ENCODE data around the gene THUMPD3.
A peak's percentile ranks its signal among the peaks of the same experiment; 100 is the strongest.

Gene THUMPD3

DNA sequence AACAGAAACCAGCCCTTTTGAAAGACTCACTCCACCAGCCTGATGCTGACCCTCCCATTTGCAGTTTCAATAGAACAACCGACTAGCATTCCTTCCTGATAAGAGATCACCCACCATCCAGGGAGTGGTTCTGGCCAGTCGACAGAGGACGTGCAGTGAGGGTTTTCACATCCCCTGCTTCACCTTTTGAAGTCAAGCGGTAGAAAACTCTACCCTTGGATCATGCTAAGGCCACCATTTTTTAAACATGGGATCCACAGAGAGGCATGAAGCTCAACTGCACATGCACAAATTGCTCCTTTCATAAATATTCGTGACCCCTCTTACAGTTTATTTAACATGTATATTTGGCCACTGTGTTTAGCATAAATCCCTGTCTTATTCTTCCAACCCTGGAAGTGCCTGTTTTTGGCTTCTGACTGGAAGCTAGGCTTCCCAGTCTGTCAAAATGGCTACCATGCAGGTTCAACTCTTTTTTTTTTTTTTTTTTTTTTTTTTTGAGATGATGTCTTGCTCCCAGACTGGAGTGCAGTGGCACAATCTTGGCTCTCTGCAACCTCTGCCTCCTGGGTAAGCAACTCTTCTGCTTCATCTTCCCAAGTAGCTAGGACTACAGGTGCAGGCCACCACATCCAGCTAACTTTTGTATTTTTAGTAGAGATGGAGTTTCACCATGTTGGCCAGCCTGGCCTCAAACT lies 1.0 kb upstream of the THUMPD3 start:
- no peak for DNase-seq (ENCODE audit: low read depth)

DNA sequence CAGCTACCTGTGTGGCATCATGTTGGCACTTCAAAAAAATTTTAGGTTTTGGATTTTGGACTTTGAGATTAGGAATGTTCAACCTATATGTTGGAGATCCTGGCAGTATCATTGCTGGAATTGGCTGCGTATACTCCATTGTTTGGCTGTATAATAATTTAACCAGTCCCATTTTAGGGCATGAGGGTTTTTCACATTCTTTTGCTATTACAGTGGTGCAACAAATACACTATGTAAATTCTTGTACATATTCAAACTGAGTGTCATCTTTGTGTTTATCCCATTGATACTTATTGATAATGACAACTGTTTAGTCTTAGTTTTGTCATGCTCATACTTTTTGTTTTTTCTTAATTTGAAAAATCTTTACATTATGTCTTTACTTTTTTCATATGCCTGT lies 6.7 kb downstream of the THUMPD3 start:
- no peak for DNase-seq (ENCODE audit: low read depth)

DNA sequence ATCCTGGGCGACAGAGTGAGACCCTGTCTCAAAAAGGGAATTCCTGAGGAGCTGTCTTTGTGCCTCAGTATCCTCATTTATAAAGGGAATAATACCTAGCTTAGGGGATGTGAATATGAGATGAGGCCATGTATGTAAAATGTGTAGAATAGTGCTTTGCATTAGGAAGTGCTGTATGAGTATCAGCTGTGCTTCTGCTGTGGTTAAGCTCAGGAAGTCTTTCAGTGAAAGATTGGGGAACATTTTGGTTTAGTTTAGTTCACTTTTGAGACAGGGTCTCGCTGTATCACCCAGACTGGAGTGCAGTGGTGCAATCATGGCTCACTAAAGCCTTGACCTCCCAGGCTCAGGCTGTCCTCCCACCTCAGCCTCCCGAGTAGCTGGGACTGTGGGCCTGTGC lies 10.6 kb downstream of the THUMPD3 start:
- no peak for DNase-seq (ENCODE audit: low read depth)

DNA sequence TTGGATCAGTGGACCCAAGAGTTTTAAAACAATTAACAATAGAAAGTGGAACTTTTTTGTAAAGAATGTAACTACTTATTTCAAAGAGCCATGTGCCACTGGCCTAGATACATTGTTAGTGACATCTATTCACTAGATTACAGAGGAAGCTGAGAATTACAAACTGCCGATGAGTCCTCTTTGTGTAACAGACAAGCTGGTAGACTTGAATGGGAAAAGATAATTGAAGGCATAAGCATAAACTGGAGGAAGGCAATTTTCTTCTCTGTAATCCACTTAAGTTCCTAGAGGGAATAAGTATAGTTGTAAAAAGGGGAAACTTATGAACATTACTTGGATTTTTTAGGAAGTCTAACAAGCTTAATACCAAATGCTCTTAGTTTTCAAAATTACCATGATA lies 15.1 kb downstream of the THUMPD3 start:
- no peak for DNase-seq (ENCODE audit: low read depth)

DNA sequence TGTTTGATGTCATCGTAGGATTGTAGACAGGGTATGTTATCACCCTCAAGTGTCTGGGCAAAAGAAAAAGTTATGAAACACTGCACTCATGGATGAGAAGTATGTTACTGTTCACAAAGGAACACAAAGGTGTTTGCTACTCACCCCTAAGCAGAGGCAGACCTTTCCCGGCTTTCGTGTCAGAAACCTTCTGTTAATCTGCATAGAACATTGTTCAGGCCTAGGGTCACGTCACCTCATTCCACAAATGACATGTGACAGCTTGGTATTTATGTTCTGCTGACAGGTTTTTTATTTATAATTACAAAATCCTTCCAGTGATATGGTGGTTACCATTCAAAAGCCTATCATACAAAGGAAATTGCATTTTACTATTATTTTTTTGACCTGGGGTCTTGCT lies 16.5 kb downstream of the THUMPD3 start:
- DNase-seq (ENCODE audit: low read depth), result no peak

DNA sequence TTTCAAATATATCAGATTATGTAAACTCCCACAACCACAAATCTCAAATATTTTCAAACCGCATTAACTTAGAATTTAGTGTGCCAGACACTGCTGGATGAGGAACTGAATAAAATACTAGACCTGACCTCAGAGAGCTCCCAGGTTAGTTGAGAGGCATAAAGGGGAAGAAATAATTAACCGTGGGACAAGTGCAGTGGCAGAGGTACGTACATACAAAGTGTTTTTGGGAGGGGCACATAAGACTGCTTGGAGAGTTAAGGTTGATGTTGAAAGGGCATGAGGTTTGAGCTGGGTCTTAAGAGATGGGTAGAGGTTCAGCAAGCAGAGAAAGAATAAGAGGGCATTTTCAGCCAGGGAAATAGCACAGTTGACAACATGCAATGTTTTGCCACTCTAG lies 17.2 kb downstream of the THUMPD3 start:
- no peak for DNase-seq (ENCODE audit: low read depth)

DNA sequence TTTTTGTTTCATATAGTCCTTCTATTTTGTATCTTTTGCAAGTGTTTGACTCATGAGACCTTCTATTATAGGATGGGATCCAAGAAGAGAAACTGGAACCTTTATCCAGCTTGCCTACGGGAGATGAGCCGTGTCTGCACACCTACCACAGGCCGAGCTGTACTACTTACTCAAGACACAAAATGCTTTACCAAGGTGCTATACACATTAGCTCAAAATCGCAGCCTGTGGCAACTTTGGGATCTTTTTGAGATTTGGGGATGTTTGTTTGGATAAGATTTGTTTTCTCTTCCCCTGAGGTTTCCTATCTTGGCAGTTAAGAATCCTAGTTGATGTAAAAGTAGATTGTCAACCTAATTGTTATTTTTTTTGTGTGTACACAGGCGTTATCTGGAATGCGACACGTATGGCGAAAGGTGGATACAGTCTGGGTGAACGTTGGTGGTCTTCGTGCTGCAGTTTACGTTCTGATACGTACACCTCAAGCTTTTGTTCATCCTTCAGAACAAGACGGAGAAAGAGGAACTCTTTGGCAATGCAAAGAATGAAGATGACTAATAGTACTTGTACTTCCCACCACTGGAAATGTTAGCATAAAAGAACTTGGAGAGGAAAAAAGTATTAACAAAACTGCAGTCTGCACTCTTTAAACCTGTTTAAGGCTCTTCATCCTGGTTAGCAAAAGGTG lies 21.4 kb downstream of the THUMPD3 start:
- DNase-seq (ENCODE audit: low read depth), result no peak

DNA sequence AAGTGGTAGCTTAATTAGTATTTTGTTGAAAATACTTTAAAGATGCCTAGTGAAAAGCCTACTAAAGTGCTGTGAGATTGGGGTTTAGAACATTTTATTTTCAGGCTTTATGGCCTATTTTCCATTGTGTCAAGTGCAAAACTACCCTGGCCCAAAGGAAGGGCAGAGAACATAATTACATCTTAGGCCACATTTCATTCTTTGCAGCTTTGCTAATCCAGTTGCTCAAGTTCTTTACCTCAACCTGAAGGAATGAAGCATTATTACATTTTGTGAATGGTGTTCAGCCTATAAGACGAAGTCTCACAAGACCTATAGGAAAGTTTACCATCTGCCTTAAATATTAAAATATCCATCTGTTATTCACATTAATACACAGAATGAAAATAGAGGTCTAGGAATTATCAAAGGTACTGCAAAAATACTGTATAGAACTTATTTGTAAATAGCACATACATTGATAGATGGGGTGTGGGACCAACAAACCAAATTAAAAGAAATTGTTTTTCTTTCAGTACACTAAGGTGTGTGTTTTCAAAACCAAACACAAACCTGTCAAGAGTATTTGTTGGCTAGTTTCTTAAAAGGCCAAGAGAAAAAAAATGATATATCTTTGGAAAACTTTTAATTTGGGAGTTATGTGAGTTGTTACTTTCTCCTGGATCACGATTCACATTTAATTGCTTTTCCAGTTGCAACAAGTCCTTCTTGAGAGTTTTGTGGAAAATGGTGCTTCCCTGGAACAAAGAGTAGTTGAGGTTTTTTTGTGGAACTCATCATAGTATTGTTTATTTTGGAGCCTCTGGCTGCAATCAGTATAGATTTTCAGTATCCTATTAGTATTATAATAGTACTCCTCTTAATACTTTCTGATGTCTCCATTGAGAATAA lies 22.6 kb downstream of the THUMPD3 start:
- DNase-seq (ENCODE audit: low read depth), result no peak

DNA sequence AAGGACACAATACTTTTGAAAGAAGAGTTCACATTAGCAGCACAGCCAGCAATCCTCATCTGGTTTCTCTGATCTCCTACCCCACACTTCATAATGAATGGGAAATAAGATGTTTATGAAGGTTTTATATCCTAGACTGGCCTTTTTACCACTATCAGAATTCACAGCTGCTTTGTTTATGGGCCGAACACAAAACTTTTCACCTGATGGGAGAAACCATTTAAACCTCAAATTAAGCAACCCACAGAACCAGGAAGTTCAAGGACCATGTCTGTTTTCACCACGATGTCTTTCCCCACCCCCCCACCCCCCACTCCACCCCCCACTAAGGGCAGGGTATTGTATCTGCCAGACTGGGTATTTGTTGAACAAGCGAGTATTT lies 23.2 kb downstream of the THUMPD3 start:
- no peak for DNase-seq (ENCODE audit: low read depth)

DNA sequence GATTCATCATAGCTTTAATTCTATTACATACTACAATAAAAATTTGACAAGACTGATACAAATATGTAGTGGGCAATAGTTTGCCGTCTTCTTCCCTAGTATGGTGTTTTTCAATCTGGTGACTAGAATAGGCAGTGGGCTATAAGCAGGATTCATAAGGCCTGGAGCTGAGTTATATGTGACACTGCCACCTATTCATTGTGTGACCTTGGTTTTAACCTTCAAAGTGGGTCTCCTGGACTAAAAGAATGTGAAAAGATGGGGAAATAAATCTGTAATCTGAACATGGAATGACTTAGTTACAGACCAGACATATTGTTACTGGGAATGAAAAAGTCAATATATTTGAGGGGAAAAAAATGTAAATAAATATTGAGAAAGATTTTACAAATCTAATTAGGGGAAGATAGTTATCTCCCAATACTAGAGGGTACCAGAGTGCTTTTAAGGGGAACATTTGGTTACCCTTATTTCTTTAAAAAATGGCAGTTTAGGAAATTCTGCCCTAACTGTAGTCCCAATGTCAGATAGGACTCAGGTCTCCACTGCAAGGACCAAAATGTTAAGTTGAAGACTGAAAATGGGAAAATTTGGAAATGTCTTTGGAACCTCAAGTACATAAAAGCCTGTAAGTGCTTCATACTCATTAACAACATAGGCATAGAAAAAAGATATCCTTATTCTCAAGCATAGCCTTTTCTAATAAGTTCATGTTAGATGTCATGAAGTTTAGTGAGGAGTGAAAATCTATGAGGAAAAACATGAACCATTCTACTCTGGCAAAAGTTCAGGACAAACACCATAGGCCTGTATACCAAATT lies 23.9 kb downstream of the THUMPD3 start:
- DNase-seq (ENCODE audit: low read depth), result no peak

DNA sequence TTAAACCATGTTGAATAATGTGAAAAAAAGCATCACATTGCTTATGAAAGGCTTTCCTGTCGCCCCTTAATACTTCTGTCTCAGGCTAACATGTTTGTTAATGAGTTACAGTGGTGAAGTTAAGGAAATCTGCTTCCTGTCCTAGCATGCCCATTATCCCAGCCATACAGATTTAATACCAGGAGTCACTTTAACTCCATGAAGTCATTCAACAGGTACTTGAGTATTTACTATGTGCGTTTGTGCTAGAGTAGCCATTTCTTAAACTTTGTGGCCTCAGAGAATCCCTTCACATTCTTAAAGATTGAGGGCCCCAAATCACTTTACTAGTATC lies 24.4 kb downstream of the THUMPD3 start:
- no peak for DNase-seq (ENCODE audit: low read depth)

DNA sequence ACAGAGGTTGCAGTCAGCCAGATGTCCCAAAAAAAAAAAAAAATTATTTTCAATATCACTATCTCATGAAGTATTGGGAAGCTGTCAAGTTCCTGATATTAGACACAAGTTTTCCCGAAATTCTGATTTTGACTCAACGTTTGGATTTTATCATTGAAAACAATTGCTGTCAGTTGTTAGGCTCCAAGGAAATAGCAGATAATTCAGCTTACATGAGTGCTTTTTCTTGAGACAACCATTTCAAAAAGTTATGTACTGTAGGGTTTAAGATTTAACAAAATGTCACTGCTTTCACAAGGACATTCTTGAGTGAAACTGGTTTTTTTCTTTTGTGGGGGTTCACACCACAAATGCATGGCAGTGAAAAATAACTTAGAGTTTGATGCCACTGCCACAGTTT lies 25.3 kb downstream of the THUMPD3 start:
- no peak for DNase-seq (ENCODE audit: low read depth)

DNA sequence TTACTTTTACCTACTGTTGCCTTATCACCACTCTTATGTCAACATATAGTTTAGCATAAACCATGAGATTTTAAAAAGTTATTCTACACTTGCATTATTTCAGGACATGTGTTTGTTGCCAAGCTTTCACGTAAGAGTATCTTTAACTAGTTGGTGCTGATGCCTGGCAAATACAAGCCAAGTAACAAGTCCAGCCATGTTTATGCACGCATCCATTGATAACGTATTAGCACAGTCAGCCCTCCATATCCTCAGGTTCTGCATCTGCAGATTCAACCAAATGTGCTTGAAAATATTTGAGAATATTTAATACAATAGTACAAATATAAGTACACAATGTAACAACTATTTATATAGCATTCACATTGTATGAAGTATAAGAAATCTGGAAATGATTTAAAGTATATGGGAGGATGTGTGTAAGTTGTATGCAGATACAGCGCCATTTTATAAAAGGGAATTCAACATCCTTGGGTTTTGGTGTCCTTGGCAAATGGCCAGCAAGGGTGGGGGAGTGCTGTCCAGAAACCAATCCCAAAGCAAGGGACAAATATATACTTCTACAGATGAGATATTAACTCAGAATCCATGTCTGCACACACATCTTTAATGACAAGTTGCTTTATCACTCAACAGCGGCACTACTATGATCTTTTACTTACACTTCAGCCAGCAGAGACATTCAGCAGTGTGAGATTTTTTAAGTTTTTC lies 25.9 kb downstream of the THUMPD3 start:
- no peak for DNase-seq (ENCODE audit: low read depth)

DNA sequence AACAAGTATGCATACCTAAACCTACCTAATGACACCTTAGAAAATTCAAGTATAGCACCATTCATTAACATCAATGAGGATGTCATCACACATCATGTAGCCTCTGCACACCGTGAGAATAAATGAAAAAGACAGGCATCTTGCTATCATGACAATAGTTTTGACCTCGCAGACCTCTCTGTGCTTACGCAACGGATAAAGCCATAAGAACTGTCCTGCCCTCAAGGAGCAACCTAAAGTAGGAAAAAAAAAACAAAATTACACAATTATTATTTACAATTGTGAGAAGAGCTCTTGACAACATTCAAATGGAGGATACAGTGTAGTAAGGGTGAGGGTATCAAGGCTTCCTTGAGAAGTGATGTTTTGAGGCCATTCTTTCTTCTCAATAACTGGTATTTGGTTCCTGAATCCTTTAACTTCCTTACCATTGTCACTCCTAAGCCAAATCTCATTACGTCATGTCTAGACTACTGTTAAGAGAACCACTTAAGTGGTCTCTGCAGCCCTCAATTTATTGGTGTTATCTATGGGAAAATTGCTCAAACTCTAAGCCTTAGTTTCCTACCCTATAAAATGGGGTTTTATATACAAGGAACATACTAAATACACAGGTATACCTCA lies 27.5 kb downstream of the THUMPD3 start:
- no peak for DNase-seq (ENCODE audit: low read depth)

DNA sequence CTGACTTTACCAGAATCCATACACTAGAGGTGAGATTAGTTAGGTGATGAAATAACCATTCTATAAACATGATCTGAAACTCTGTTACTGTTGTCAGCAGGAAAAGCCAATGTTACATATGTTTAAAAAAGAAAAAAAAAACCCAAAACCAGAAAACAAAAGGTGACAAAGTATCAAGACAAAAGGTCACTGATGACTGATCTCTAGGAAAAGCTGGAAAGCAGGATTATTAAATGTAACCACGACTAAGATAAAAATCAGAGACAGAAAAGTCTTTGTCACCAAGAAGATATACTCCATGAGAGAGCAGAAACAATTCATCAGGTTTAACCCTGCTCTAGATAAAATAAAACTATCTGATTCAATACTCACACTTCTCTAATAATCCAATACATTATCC lies 29.2 kb downstream of the THUMPD3 start:
- DNase-seq (ENCODE audit: low read depth), result no peak

DNA sequence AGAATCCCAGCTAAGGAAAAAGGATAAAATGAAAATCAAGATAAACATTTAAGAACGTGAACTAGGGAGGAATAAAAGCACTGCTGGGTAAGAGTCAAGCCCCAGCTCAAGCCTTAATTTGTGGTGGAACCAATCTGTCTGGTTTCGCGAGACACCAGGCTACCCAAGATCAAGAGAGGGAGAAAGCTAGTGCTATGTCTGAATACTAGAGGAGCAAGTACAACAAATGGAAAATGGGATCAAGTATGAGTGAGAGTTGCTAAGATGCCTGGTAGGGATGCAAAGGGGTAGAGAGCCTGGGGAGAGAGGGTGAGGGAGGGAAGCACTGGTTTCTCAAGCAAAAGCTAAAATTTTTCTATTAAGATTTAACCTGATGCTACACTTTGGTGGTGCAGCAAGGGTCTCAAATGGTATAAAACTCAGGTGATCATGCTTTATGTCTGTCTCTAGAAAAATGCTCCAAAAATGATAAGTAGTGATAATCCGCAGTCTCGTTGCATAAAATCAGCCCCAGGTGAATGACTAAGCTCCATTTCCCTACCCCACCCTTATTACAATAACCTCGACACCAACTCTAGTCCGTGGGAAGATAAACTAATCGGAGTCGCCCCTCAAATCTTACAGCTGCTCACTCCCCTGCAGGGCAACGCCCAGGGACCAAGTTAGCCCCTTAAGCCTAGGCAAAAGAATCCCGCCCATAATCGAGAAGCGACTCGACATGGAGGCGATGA lies 32.9 kb downstream of the THUMPD3 start:
- DNase-seq (ENCODE audit: low read depth), result no peak

DNA sequence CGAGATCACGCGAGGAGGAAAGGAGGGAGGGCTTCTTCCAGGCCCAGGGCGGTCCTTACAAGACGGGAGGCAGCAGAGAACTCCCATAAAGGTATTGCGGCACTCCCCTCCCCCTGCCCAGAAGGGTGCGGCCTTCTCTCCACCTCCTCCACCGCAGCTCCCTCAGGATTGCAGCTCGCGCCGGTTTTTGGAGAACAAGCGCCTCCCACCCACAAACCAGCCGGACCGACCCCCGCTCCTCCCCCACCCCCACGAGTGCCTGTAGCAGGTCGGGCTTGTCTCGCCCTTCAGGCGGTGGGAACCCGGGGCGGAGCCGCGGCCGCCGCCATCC lies 33.4 kb downstream of the THUMPD3 start:
- peak; percentile 64 for DNase-seq (ENCODE audit: low read depth)

DNA sequence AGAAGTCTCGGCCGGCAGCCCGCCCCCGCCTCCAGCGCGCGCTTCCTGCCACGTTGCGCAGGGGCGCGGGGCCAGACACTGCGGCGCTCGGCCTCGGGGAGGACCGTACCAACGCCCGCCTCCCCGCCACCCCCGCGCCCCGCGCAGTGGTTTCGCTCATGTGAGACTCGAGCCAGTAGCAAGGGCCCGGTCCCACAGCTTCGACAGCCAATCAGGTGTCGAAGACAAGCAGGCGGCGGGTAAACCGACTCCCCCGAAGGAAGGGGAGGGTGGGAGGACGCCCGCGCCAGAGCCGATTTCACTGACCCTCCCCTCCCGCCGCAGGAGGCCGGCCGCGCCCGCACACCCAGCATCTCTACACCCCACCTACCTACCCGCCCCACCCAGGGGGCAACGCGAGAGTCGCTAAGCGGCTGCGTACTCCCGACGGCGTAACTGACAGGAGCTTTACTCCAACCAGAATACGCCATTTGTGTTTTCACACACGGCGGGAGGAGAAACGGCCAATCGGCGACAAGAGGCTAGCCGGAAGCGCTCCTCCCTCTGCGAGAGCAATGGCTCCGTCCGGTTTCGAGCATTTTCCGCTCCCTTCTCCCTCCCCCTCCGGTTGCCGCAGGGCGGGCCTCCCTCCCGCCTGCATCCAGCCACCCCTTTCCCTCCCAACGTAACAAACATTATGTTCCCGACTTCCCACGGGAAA lies 33.9 kb downstream of the THUMPD3 start:
- peak; percentile 98 for DNase-seq (ENCODE audit: low read depth)

DNA sequence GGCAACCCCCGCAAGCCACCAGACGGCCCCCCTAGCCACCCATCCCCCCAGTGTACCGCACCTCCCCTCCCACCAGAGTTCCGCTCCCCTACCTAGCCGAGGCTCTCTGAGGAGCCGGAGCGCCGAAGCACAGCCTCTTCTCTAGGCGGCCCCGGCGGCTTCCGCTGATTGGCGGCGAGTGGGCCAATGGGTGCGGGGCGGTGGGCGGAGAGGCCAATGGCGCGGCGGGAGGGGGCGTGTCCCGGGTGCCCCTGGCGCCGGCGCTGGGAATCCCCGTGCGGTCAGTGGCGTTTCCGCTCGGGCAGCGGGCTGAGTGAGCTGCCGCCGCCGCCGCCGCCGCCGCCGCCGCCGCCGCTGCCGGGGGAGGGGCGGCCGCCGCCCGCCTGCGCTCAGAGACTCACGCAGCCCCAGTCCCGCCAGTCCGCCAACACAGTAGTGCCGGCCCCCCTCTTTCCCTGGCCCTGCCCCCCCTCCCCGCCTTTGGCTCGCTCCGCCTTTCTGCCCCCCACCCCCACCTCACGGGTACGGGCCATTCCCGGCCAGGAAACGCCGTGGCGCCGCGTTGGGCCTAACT lies 34.6 kb downstream of the THUMPD3 start, which contains the start of gene SETD5:
Gene SETD5 (plus strand): TSS at position 284 of the 574 bp plus-strand sequence. CDS start 31,324 bp downstream, outside the sequence.
- peak; percentile 99 for DNase-seq (ENCODE audit: low read depth)

All from activated T-helper 9 cell treated with anti-CD3 and anti-CD28 coated beads, Interleukin-2, amount 50 U/mL, for 16 hours (primary cell).